ENCODE measurements around the gene IFI27L2.

GRCh38 chr14:94125659-94126418, 3.6 kb downstream of the IFI27L2 start:
- TF ChIP-seq, protein P1, sequence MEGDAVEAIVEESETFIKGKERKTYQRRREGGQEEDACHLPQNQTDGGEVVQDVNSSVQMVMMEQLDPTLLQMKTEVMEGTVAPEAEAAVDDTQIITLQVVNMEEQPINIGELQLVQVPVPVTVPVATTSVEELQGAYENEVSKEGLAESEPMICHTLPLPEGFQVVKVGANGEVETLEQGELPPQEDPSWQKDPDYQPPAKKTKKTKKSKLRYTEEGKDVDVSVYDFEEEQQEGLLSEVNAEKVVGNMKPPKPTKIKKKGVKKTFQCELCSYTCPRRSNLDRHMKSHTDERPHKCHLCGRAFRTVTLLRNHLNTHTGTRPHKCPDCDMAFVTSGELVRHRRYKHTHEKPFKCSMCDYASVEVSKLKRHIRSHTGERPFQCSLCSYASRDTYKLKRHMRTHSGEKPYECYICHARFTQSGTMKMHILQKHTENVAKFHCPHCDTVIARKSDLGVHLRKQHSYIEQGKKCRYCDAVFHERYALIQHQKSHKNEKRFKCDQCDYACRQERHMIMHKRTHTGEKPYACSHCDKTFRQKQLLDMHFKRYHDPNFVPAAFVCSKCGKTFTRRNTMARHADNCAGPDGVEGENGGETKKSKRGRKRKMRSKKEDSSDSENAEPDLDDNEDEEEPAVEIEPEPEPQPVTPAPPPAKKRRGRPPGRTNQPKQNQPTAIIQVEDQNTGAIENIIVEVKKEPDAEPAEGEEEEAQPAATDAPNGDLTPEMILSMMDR (IDR thresholded peaks at IDR 0.05; ENCODE audit: insufficient read depth, low read depth, low read length): no peak
- no peak for TF ChIP-seq EZH2 (IDR thresholded peaks at IDR 0.05; ENCODE audit: insufficient read depth, low read length)
